ENCODE results near the gene ZNF90. TPM values are rescaled to one million over a fixed set of nuclear protein-coding genes. Genes with fewer than 3 reads are reported as not detected.

The ZNF90 gene
- total RNA-seq (2014; rRNA removed; shearing (Covaris generic)) (101 and 122 TPM in 2 replicates), polyA plus RNA-seq (2016; fragmentation: Nextera tagmentation; extraction: Ambion mirVana) (99.0 and 102 TPM in 2 replicates)
- long read RNA-seq, partial matches to known transcripts = 3 of 23 reads
- long read RNA-seq, other reads (novel, unspliced or antisense) = 13 of 23 reads

- peak within 1 kb of the TSS; percentile 99 for H3K27ac Mint-ChIP-seq
- peak within 1 kb of the TSS; percentile 92 for H3K4me3 ChIP-seq
- peak within 1 kb of the TSS; percentile 95 for H3K4me2 ChIP-seq
- ATAC-seq (peak; percentile 90), DNase-seq (ENCODE audit: low spot score) (peak; percentile 100)
- TF ChIP-seq ZNF462 (CRISPR knock-in tag; IDR thresholded peaks at IDR 0.05) (no peak), POLR2AphosphoS5 (IDR thresholded peaks at IDR 0.05; ENCODE audit: low read depth) (peak; percentile 85), ZNF114 (CRISPR knock-in tag; IDR thresholded peaks at IDR 0.05) (no peak), CREB1 (CRISPR knock-in tag; IDR thresholded peaks at IDR 0.05; ENCODE audit: low read depth) (no peak), CTCF (conservative IDR thresholded peaks at IDR 0.05; ENCODE audit: low read depth in 2 of 2) (peak in 1 of 2 experiments; percentile 17; a peak in 1 of 4 replicates), ETS1 (IDR thresholded peaks at IDR 0.05) (no peak), STAT1 (IDR thresholded peaks at IDR 0.05; ENCODE audit: unreplicated experiment) (no peak)
- peaks cover 39% of the 10 kb centered on the region for H3K4me1 Mint-ChIP-seq
- H3K36me3 ChIP-seq (ENCODE audit: insufficient read depth) = 0 out of 2 replicates have a peak, but pooled peaks cover 10% of the 10 kb centered on the region
- H3F3A ChIP-seq (replicated peaks; ENCODE audit: low read depth) = no peaks in the 10 kb centered on the region; the same call in 1 of the 2 replicates
- H3K79me2 ChIP-seq (replicated peaks; ENCODE audit: insufficient read depth) = peaks cover 51% of the 10 kb centered on the region
- H2AFZ ChIP-seq = no peak within 1 kb of the TSS
- H3K27me3 ChIP-seq (ENCODE audit: insufficient read depth) = no peaks in the 10 kb centered on the region
- no peaks in the 10 kb centered on the region for H3K9me3 Mint-ChIP-seq
- H3K4me3 Mint-ChIP-seq = peak within 1 kb of the TSS; percentile 99
- peaks cover 11% of the 10 kb centered on the region for H4K20me1 ChIP-seq (replicated peaks; ENCODE audit: insufficient read depth)
- peaks cover 8% of the 10 kb centered on the region; the same call in 1 of the 2 replicates for H3K9me2 ChIP-seq (ENCODE audit: insufficient read depth)
- peaks cover 31% of the 10 kb centered on the region for H3K4me1 ChIP-seq (ENCODE audit: insufficient read depth)
- H3K36me3 Mint-ChIP-seq (ENCODE audit: low read depth) = peaks cover 36% of the 10 kb centered on the region
- peaks cover 19% of the 10 kb centered on the region for H3K27me3 Mint-ChIP-seq (ENCODE audit: insufficient read depth, low read depth, poor library complexity)
- peak within 1 kb of the TSS; percentile 89 for H3K27ac ChIP-seq (ENCODE audit: low read depth)
Observed at GRCh38 chr19:20077791-20078463, at the start of gene ZNF90. TSS of gene ZNF90 (plus strand) at chr19:20078000. CDS start at chr19:20078133, 133 bp downstream.

Measured in GM23338 (cell line).